GM12878 (cell line): ENCODE results near the gene PLS1. TPM values are rescaled to one million over a fixed set of nuclear protein-coding genes. Genes with fewer than 3 reads are reported as not detected.

Experiments used
- ATAC-seq: fragments of 200-7000 bp; cut with Tn5 transposase; 3 replicates; pipeline ENCODE4 v1.9.1; 2020; ENCODE audit warnings: mild to moderate bottlenecking, moderate library complexity
- BruUV-seq: library from RNA; stranded (reverse); fragments of 400-500 nt; replicated peaks from 2 replicates; lab custom pipeline; 2021; lab: Mats Ljungman, UMichigan
- CTCF ChIA-PET: fragments of 300-600 bp; sonication (Branson Sonifier 250); formaldehyde crosslinking; extraction: SDS; loops from one replicate; lab custom pipeline; 2021; ENCODE audit warnings: inconsistent platforms; lab: Yijun Ruan, JAX
- POLR2A ChIA-PET: fragments of 350-600 bp; formaldehyde crosslinking; extraction: SDS; loops from one replicate; lab custom pipeline; 2021; ENCODE audit warnings: inconsistent platforms; lab: Charles Lee
- RAD21 ChIA-PET: fragments of 300-600 bp; sonication (Branson Sonifier 250); formaldehyde crosslinking; loops from one replicate; lab custom pipeline; 2023; ENCODE audit warnings: antibody characterized with exemption; ENCODE audit not compliant: unreplicated experiment; lab: Charles Lee
- SMC1A ChIA-PET: fragments of 300-600 bp; sonication (Branson Sonifier 250); formaldehyde crosslinking; loops from one replicate; lab custom pipeline; 2023; ENCODE audit not compliant: unreplicated experiment, uncharacterized antibody; lab: Charles Lee
- DNase-seq: peaks from one replicate; pipeline ENCODE4 v3.0.0-alpha.2; 2011; ENCODE audit warnings: low read depth, low spot score
- FAIRE-seq: peaks from 3 replicates; lab custom pipeline; 2011; peaks lifted over from hg19 to GRCh38; lab: Jason Lieb, UNC
- H2AFZ ChIP-seq: 2 replicates; pipeline ENCODE4 v1.6.0; 2011; ENCODE audit warnings: low read depth, low read length, control low read depth; ENCODE audit not compliant: control insufficient read depth
- H3K27ac ChIP-seq: 2 replicates; pipeline ENCODE4 v1.5.1; 2011; ENCODE audit warnings: control low read depth; ENCODE audit not compliant: control insufficient read depth, insufficient read depth
- H3K27me3 ChIP-seq, 2 experiments: replicated peaks in 1 of 2; 2 replicates each; pipeline versions ENCODE4 v1.6.0 to v1.6.1; 2011; ENCODE audit warnings: low read length in 1 of 2; ENCODE audit not compliant: control insufficient read depth in 2 of 2, insufficient read depth in 2 of 2
- H3K36me3 ChIP-seq, 2 experiments: 2 replicates each; pipeline ENCODE4 v1.5.1; 2011; ENCODE audit warnings: low read length in 1 of 2; ENCODE audit not compliant: control insufficient read depth in 2 of 2, insufficient read depth in 2 of 2
- H3K4me1 ChIP-seq: 2 replicates; pipeline ENCODE4 v1.6.1; 2011; ENCODE audit warnings: mild to moderate bottlenecking, low read length, moderate library complexity, mixed read lengths; ENCODE audit not compliant: control insufficient read depth, insufficient read depth
- H3K4me2 ChIP-seq: 2 replicates; pipeline ENCODE4 v1.6.0; 2011; ENCODE audit warnings: control low read depth; ENCODE audit not compliant: control insufficient read depth, insufficient read depth
- H3K4me3 ChIP-seq: fragments of 200-600 bp; sonication (generic); 2 replicates; pipeline ENCODE4 v1.5.1; 2016
- H3K79me2 ChIP-seq: 2 replicates; pipeline ENCODE4 v1.6.0; 2011; ENCODE audit warnings: low read length; ENCODE audit not compliant: control insufficient read depth, insufficient read depth
- H3K9ac ChIP-seq: 2 replicates; pipeline ENCODE4 v1.8.0; 2011; ENCODE audit warnings: low read length, control low read depth, mixed read lengths; ENCODE audit not compliant: control insufficient read depth, insufficient read depth
- H3K9me3 ChIP-seq: replicated peaks from 3 replicates; pipeline ENCODE4 v1.5.1; 2011; ENCODE audit warnings: mild to moderate bottlenecking, low read length; ENCODE audit not compliant: control insufficient read depth, insufficient read depth
- H4K20me1 ChIP-seq: 2 replicates; pipeline ENCODE4 v1.6.0; 2011; ENCODE audit not compliant: control insufficient read depth, insufficient read depth
- CBX3 ChIP-seq: fragments of 200-600 bp; sonication (generic); IDR thresholded peaks from 2 replicates; pipeline ENCODE4 v1.6.1; 2016; ENCODE audit warnings: low read depth, borderline replicate concordance
- IRF5 ChIP-seq: fragments of 450-650 bp; IDR thresholded peaks from 2 replicates; pipeline ENCODE4 v1.6.1; 2017; ENCODE audit warnings: borderline replicate concordance
- MEF2B ChIP-seq: fragments of 450-650 bp; IDR thresholded peaks from 2 replicates; pipeline ENCODE4 v1.6.1; 2018; ENCODE audit warnings: mild to moderate bottlenecking, moderate library complexity; ENCODE audit not compliant: partially characterized antibody, poor library complexity, severe bottlenecking
- NR2C2 ChIP-seq: IDR thresholded peaks from 2 replicates; pipeline ENCODE4 v1.6.1; 2011; ENCODE audit warnings: borderline replicate concordance, low read depth; ENCODE audit not compliant: control insufficient read depth, insufficient read length
- USF2 ChIP-seq: IDR thresholded peaks from 2 replicates; pipeline ENCODE4 v1.6.1; 2011; ENCODE audit warnings: low read depth, low read length, improper control_type of control experiment, borderline replicate concordance
- ZBTB33 ChIP-seq: fragments of 450-650 bp; IDR thresholded peaks from 2 replicates; pipeline ENCODE4 v1.6.1; 2017; ENCODE audit warnings: mild to moderate bottlenecking
- WGBS: methylation state at CpG from one replicate; pipeline ENCODE4 v1.1.6; 2016; ENCODE audit warnings: low lambda C conversion rate; ENCODE audit not compliant: insufficient replicate concordance, insufficient coverage; ENCODE audit errors: missing lambda C conversion rate; 5-methylcytosine and 5-hydroxymethylcytosine counted together
- in situ Hi-C: fragments of 300-500 bp; cut with MboI; formaldehyde crosslinking; loops from 9 replicates; pipeline ENCODE4 v1.14.3; 2018; ENCODE audit warnings: mixed read lengths
- intact Hi-C: fragments of 100-400 bp; cut with micrococcal nuclease; formaldehyde crosslinking; loops from one replicate; pipeline ENCODE4 v1.14.2; 2022; ENCODE audit not compliant: unreplicated experiment
- polyA plus RNA-seq, 11 experiments: library from polyadenylated mRNA; depleted of rRNA in 4 of 11; unstranded in 6 of 11; stranded (reverse) in 5 of 11; fragments of >200 nt; fragmentation: Nextera tagmentation in 4 of 11; fragmentation: Illumina TruSeq in 1 of 11; extraction: Ambion mirVana in 4 of 11; extraction: Trizol in 1 of 11; gene quantifications; 1 replicate in 1 of 11; 2 replicates in 10 of 11; pipeline versions ENCODE4 v1.2.1 to v1.2.3, GENCODE V29; 2011 to 2016; ENCODE audit warnings: inconsistent platforms in 2 of 11, missing spikeins in 2 of 11, low read depth in 1 of 11
- total RNA-seq, 4 experiments: library from RNA; depleted of rRNA in 3 of 4; stranded (reverse); fragments of >200 nt in 3 of 4; fragmentation: Illumina TruSeq in 1 of 4; extraction: Trizol in 1 of 4; gene quantifications; 2 replicates each; pipeline versions ENCODE4 v1.2.1 to v1.2.3, GENCODE V29; 2013 to 2021

PLS1 gene
- total and polyA plus RNA-seq, 10 of the 15 experiments (the other 5 are each of a cell fraction or from before 2014, with no cell fraction given), result 0.59 to 11.7 (median 1.7) TPM

GRCh38 chr3:142622405-142622804 lies 26.2 kb downstream of the PLS1 start:
- RAD21 ChIA-PET, result no interaction called here
- TF ChIP-seq MEF2B, result no peak
- TF ChIP-seq USF2, result no peak
- TF ChIP-seq CBX3, result no peak
- no peak for TF ChIP-seq ZBTB33
- TF ChIP-seq NR2C2, result no peak
- TF ChIP-seq IRF5, result no peak
- intact Hi-C loops (no loop called here), in situ Hi-C loops (no loop called here)
- no TSS peak for BruUV-seq
- POLR2A ChIA-PET, result no interaction called here
- no peaks in the 10 kb centered on the region for H3K36me3 ChIP-seq
- ATAC-seq (no peak), FAIRE-seq (no peak), DNase-seq (no peak)
- H3K4me2 ChIP-seq, result no peak overlapping the region
- no peak overlapping the region for H3K9ac ChIP-seq
- SMC1A ChIA-PET, result no interaction called here
- H2AFZ ChIP-seq, result no peak overlapping the region
- H3K27me3 ChIP-seq, result no peaks in the 10 kb centered on the region
- WGBS, result 46% methylated on average over 2 of the region's 2 CpGs
- no peak overlapping the region for H3K4me3 ChIP-seq
- no peaks in the 10 kb centered on the region for H3K79me2 ChIP-seq
- no peaks in the 10 kb centered on the region for H3K9me3 ChIP-seq
- H4K20me1 ChIP-seq, result no peaks in the 10 kb centered on the region
- H3K4me1 ChIP-seq, result no peaks in the 10 kb centered on the region
- no peak overlapping the region for H3K27ac ChIP-seq
- CTCF ChIA-PET, result no interaction called here
